Measurements from ENCODE around the gene ETFBKMT. TPM values are rescaled to one million over a fixed set of nuclear protein-coding genes. Genes with fewer than 3 reads are reported as not detected.

Gene ETFBKMT
- total RNA-seq, 1 donor = 2.6 TPM

DNA sequence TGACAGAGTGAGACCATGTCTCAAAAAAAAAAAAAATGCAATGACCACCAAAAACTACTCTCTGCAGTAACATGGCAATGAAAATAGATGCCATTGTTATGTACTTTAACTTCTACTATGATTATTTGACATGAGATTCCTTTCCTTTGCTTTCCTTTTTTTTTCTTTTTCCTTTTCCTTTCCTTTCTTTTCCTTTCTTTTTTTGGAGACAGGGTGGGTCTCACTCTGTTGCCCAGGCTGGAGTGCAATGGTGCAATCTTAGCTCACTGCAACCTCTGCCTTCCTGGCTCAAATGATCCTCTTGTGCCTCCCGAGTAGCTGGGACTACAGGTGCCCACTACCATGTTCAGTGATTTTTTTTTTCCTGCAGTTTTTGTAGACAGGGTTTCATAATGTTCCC, 24.9 kb upstream of the ETFBKMT start:
- H3K4me3 ChIP-seq (ENCODE audit: low read depth, low read length) = no peak overlapping the region
- no peak for DNase-seq (ENCODE audit: low read depth)
- TF ChIP-seq, protein P1, sequence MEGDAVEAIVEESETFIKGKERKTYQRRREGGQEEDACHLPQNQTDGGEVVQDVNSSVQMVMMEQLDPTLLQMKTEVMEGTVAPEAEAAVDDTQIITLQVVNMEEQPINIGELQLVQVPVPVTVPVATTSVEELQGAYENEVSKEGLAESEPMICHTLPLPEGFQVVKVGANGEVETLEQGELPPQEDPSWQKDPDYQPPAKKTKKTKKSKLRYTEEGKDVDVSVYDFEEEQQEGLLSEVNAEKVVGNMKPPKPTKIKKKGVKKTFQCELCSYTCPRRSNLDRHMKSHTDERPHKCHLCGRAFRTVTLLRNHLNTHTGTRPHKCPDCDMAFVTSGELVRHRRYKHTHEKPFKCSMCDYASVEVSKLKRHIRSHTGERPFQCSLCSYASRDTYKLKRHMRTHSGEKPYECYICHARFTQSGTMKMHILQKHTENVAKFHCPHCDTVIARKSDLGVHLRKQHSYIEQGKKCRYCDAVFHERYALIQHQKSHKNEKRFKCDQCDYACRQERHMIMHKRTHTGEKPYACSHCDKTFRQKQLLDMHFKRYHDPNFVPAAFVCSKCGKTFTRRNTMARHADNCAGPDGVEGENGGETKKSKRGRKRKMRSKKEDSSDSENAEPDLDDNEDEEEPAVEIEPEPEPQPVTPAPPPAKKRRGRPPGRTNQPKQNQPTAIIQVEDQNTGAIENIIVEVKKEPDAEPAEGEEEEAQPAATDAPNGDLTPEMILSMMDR (IDR thresholded peaks at IDR 0.05; ENCODE audit: insufficient read depth, low read depth, low read length) = no peak

DNA sequence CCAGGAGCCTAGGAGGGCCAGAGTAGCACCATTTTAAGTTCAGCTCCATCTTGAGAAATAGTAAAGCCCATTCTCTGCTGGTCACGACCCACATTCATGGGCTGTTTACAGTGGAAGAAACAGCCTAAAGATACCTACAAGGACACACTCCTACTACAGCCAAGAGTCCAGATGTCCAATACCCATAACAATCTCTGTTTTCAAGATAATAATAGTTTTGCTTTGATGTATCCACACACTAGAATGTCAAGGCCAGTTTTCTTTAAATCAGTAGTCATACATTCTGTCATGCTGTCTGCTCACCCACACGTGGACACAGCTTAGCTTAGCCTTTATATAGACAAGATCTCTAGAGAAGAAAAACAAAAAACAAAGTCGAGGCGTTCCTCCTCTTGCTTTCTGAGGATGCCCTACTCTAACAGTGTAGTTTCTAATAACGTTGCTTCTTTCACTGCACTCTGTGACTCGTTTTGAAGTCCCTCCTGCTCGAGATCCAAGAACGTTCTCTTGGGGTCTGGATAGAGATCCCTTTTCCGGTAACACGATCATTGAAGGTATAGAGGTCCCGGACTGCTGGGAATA, 17.9 kb upstream of the ETFBKMT start:
- no peak overlapping the region for H3K4me3 ChIP-seq (ENCODE audit: low read depth, low read length)
- DNase-seq (ENCODE audit: low read depth) = no peak
- TF ChIP-seq, protein P1 (IDR thresholded peaks at IDR 0.05; ENCODE audit: insufficient read depth, low read depth, low read length) = no peak

DNA sequence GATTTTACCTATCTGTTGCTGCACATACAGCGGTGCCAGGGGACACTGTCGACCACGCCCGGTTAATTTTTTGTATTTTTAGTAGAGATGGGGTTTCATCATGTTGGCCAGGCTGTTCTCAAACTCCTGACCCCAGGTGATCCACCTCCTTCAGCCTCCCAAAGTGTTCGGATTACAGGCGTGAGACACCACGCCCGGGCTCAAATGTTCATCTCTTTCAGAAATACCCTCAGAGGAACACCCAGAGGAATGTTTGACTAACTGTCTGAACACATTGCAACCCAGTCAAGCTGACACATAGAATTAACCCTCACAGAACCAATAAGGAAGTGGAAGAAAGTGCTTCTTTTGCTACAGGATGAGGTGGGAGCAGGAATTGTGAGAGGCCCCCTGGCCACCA, 15.0 kb upstream of the ETFBKMT start:
- DNase-seq (ENCODE audit: low read depth) = no peak
- TF ChIP-seq, protein P1 (IDR thresholded peaks at IDR 0.05; ENCODE audit: insufficient read depth, low read depth, low read length) = no peak
- H3K4me3 ChIP-seq (ENCODE audit: low read depth, low read length) = no peak overlapping the region

DNA sequence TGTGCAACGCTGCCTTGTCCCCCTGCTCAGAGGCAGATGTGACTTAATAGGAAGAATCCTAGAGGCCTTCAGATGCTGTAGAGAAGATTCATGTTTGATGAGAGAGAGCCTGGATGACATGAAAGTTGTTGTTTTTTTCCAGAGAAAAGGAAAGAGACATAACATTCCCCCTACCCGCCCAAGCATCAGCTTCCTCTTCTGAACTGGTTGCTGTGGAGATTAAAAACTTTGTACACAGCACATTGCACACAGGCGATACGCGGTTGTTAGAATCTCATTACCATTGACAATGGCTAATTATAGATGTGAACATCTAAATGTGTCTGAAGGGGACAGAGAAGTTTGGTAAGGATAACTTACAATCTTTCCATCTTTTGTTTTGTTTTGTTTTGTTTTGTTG, 13.6 kb upstream of the ETFBKMT start:
- DNase-seq (ENCODE audit: low read depth) = no peak
- H3K4me3 ChIP-seq (ENCODE audit: low read depth, low read length) = no peak overlapping the region
- TF ChIP-seq, protein P1 (IDR thresholded peaks at IDR 0.05; ENCODE audit: insufficient read depth, low read depth, low read length) = no peak

DNA sequence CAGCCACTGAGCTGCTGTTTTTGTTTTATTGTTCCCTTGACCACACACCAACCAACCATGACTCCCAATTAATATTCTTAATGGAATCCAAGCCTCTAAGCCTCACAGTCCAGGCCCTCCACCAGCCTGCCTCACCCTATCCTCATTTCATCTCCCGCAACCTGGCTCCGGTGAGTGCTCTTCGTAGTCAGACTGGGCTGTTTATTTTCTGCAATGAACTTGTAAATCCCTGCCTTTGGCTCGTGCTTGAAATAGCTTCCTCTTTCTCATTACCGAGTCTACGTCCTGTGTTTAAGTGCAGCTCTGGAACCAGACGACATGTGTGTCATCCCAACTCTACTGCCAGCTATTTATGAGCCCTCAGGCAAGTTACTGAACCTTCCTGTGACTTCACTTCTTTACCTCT, 12.4 kb upstream of the ETFBKMT start:
- TF ChIP-seq, protein P1 (IDR thresholded peaks at IDR 0.05; ENCODE audit: insufficient read depth, low read depth, low read length) = no peak

DNA sequence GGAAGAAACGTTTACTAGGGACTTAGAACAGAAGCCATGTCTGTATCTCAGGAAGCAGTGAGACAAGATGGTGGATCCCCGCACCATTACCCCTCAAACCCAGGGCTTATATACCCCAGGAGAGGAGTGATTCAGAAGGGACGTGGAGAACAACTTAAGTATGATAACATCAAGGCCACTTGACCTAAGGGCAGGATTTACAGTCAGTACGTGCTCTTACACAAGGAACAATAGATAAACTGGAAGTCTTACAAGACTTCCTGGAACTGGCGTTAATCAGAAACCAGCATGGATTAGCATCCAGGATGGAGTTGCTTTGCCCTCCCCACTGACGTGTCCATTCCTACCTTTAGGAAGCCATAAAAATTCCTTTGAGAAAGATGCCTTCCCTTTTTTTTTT, 8.6 kb upstream of the ETFBKMT start:
- DNase-seq (ENCODE audit: low read depth) = peak; percentile 89
- TF ChIP-seq, protein P1 (IDR thresholded peaks at IDR 0.05; ENCODE audit: insufficient read depth, low read depth, low read length) = no peak

More for the DNA sequence above, 12.4 kb upstream of the ETFBKMT start:
- no peak overlapping the region for H3K4me3 ChIP-seq (ENCODE audit: low read depth, low read length)
- peak; percentile 61 for DNase-seq (ENCODE audit: low read depth)

More for the DNA sequence above, 8.6 kb upstream of the ETFBKMT start:
- H3K4me3 ChIP-seq (ENCODE audit: low read depth, low read length) = peak overlapping the region; percentile 66

Data from fibroblast of villous mesenchyme (primary cell).